SW480 (cell line): ENCODE results near the gene TFDP2.
"Not testable (repeated sequence)": the region's sequence is repeated elsewhere in the genome, so short reads cannot be mapped to it uniquely, and the experiment has no call there.

Source experiments
- DNase-seq: peaks from one replicate; pipeline ENCODE4 v3.0.0-alpha.2; 2016; ENCODE audit warnings: low spot score

The TFDP2 gene

GRCh38 chr3:142148792-142149672, at the start of gene TFDP2:
Gene TFDP2, minus strand, starts transcription at chr3:142149544. Its CDS starts 47,795 bp downstream, at chr3:142101749.
- peak; percentile 86 for DNase-seq

GRCh38 chr3:142188846-142189245, 39.5 kb upstream of the TFDP2 start:
- DNase-seq, result no peak

GRCh38 chr3:142180761-142181362, 31.5 kb upstream of the TFDP2 start:
- peak; percentile 32 for DNase-seq

GRCh38 chr3:142175478-142175877, 26.1 kb upstream of the TFDP2 start:
- DNase-seq, result no peak

GRCh38 chr3:142174559-142174958, 25.2 kb upstream of the TFDP2 start:
- no peak for DNase-seq

- DNase-seq, result no peak
Measured at GRCh38 chr3:142168514-142168913, 19.2 kb upstream of the TFDP2 start.

- no peak for DNase-seq
Measured at GRCh38 chr3:142165194-142165593, 15.8 kb upstream of the TFDP2 start.

- no peak for DNase-seq
Measured at GRCh38 chr3:142159083-142159740, 9.9 kb upstream of the TFDP2 start.

- no peak for DNase-seq
Measured at GRCh38 chr3:142154186-142154585, 4.8 kb upstream of the TFDP2 start.

- no peak for DNase-seq
Measured at GRCh38 chr3:142152384-142152783, 3.0 kb upstream of the TFDP2 start.

GRCh38 chr3:142151828-142152227, 2.5 kb upstream of the TFDP2 start:
- DNase-seq, result no peak

GRCh38 chr3:142151240-142151639, 1.9 kb upstream of the TFDP2 start:
- no peak for DNase-seq

GRCh38 chr3:142150271-142150670, 927 bp upstream of the TFDP2 start:
- DNase-seq, result no peak

GRCh38 chr3:142149673-142149992, 289 bp upstream of the TFDP2 start:
- no peak for DNase-seq

GRCh38 chr3:142148044-142148791, 1.1 kb downstream of the TFDP2 start:
- peak; percentile 46 for DNase-seq

- DNase-seq, result not testable (repeated sequence)
Measured at GRCh38 chr3:142144587-142144986, 4.8 kb downstream of the TFDP2 start.

- not testable (repeated sequence) for DNase-seq
Measured at GRCh38 chr3:142140608-142141285, 8.6 kb downstream of the TFDP2 start.

- not testable (repeated sequence) for DNase-seq
Measured at GRCh38 chr3:142137089-142137488, 12.3 kb downstream of the TFDP2 start.

GRCh38 chr3:142134799-142135325, 14.5 kb downstream of the TFDP2 start:
- no peak for DNase-seq

GRCh38 chr3:142129516-142130171, 19.7 kb downstream of the TFDP2 start:
- DNase-seq, result no peak
